Cardiac septum (tissue), 1 donor: ENCODE data around the gene AMZ2. TPM values are rescaled to one million over a fixed set of nuclear protein-coding genes. Genes with fewer than 3 reads are reported as not detected.
A peak's percentile ranks its signal among the peaks of the same experiment; 100 is the strongest.
"Not testable (repeated sequence)": the region's sequence is repeated elsewhere in the genome, so short reads cannot be mapped to it uniquely, and the experiment has no call there.

ENCODE experiments used
- DNase-seq: peaks from one replicate; pipeline ENCODE4 v3.0.0-alpha.2; 2020; ENCODE audit warnings: low spot score
- intact Hi-C: fragments of 100-400 bp; cut with DNase I; formaldehyde crosslinking; loops from one replicate; pipeline ENCODE4 v1.14.0; 2022
- long read RNA-seq: library from polyadenylated mRNA; unstranded; transcript quantifications from one replicate; pipeline ENCODE4 v2.0.0, GENCODE V29; 2021
- total RNA-seq: library from RNA; stranded (reverse); fragmentation: NEBNext Ultra II Directional; extraction: Animal tissue kit (Norgen Biotek cat#: 25700); gene quantifications from one replicate; pipeline ENCODE4 v1.2.1, GENCODE V29; 2021
- donor health status: DM: no; HTN: no; CAD: no.

Gene AMZ2, protein sequence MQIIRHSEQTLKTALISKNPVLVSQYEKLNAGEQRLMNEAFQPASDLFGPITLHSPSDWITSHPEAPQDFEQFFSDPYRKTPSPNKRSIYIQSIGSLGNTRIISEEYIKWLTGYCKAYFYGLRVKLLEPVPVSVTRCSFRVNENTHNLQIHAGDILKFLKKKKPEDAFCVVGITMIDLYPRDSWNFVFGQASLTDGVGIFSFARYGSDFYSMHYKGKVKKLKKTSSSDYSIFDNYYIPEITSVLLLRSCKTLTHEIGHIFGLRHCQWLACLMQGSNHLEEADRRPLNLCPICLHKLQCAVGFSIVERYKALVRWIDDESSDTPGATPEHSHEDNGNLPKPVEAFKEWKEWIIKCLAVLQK
- total RNA-seq = 97.4 TPM
- long read RNA-seq, transcript AMZ2-203 (8 exons, 1,378 nt) = minor isoform, 34 of 228 reads
- long read RNA-seq, transcript AMZ2-202 (7 exons, 2,402 nt) = major isoform, 148 of 228 reads
- long read RNA-seq, partial matches to known transcripts = 7 of 228 reads
- long read RNA-seq, other reads (novel, unspliced or antisense) = 36 of 228 reads

DNA sequence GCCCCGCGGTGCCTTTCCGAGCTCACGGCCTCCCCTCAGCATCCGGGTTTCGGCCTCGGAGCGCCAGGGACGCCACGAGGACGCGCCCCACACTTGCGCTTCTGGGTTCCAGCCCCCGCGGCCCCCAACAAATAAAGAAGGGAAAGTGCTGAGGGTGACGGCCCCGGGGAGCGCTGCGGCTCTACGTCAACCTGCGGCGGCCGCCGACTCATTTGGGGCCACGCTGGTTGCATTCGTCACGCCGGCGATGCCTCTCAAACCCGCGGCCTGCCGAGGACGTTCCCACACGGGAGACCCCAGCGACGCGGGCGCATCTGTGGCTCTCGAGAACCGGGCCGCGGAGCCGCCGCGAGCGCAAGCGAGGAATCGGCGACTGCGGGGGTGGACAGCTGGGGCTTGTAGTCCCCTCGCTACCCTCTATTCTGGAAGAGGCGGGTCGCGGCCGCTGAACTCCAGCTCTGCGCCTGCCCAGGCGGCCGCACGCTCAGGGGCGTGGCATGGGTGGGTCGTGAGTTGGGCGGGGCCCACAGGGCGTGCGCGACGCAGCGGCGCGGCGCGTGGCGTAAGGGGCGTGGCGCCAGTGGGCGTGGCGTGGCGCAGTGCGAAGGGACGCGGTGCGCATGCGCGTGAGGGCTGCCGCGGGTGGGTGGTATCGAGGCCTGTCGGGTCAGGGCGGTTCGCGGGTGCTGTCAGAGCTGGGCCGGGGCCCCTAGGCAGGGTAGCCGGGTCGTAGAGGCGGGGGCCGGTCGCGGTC lies at the start of gene AMZ2:
TSS of gene AMZ2 (plus strand) at position 599 of the 754 bp plus-strand sequence. CDS start 2,145 bp downstream, outside the sequence.
- intact Hi-C loops = loop anchor here (5.0 kb wide), 3 partner anchors 40 to 530 kb away; partner anchors contain the start of genes NOL11 and WIPI1
- peak; percentile 98 for DNase-seq

DNA sequence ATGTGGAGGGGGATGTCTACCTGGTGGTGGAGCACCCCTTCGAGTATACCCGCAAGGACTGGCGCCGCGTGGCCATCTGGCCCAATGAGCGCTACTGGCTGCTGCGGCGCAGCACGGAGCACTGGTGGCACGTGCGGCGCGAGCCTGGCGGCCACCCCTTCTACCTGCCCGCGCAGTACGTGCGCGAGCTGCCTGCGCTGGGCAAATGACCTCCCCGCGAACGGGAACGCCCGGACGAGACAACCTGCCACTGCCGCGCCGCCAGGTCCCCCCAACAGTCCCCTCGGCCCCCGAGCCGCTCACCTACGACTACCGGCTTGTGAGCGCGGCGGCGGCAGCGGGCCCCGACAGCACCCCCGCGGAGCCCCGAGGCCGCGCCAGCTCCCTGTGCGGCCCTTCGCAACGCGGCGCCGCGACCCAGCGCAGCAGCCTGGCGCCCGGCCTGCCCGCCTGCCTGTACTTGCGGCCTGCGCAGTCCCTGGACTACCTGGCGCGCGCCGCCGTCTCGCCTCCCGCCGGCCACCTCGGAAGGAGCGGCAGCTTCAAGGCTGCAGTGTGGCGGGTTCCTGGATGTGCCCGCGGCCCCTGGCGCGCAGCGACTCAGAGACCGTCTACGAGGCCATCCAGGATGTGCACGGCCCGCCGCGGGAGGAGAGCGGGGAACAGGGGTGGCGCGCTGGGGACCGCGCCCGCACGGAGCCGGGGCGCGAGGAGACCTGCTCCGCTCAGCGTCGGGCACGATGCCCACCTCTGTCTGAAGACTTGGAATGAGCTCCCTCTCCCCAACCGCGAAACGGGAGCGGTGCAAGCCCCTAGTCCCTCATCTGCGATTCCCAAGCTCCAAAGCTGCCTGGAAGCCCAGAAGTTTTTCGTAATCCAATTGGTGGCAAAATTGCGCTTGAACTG lies 48.7 kb upstream of the AMZ2 start:
- intact Hi-C loops = loop anchor here (10.0 kb wide), 1 partner anchor 134 kb away; no protein-coding TSS in a partner anchor
- DNase-seq = no peak

DNA sequence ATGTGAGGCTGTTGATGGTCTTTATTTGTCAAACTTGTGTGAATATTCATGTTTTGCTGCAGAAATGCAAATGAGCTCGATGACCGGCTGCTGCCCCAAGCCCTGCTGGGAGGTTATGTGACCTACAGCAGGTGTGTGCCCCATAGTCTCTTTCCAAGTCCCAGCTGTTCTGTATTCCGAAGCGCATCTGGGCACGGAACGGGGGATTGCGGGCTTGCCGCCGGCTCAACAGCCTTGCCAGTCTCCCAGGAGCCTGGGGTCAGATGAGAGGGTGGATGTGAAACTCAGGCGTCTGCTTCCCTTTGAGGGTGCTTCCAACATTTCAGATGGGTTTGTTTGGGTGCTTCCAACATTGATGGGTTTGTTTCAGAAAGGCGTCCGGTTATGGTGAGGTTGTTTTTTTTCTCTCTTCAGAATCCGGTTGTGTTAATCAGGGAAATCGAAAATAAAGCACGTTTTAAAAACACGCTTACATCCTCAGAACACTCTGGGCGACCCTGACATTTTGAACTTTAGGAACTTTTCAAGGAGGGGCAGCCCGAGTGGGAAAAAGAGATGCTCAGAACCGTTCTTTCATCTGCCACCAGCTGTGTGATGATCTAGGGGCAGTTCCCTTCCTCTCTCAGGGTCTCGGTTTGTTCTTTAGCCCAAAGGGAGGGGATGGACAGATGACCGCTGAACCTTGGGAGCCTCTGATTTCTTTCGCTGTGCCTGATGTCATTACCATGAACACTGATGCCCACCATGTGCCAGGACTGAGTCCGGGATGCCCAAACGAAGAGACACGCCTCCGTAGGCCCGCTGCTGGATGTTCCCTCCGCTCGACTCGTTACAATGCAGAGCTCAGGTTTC lies 47.8 kb upstream of the AMZ2 start:
- no peak for DNase-seq
- intact Hi-C loops = loop anchor here (5.0 to 10.0 kb wide), 2 partner anchors 135 to 262 kb away; no protein-coding TSS in a partner anchor

DNA sequence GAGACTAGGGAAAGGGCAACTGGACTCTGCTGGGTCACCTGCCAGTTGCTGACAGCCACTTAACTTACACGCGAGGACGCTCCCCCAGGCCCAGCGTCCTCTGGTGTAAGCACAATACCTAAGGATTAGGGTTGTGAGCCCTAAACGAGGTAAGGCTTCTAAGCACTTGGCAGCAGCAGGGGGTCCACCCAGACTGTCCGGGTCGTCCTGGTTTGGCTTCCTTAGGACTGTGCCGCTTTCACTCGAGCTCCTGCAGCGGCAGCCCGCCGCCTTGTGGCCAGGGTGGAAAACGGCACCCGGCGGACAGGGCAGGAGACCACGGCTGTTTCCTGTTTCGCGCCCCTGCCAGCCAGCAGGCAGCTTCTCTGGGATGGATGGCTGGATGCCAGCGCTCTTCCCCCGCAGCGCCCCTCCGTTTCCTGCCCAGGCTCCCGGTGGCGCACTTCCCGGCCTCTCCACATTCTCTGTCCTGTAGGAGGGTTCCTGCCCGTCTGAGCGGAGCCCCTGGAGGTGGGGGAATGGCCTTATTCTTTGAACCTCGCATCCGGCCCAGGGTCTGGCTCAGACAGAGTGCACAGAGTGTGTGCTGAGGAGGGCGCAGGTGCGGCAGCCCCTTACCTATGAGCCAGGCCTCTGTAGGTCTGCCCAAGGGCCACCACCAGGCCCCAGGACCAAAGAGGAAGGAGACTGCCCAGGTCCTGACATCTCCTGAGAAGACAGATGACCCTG lies 47.0 kb upstream of the AMZ2 start:
- DNase-seq = peak; percentile 92
- intact Hi-C loops = loop anchor here (5.0 kb wide), 1 partner anchor 261 kb away; no protein-coding TSS in a partner anchor

DNA sequence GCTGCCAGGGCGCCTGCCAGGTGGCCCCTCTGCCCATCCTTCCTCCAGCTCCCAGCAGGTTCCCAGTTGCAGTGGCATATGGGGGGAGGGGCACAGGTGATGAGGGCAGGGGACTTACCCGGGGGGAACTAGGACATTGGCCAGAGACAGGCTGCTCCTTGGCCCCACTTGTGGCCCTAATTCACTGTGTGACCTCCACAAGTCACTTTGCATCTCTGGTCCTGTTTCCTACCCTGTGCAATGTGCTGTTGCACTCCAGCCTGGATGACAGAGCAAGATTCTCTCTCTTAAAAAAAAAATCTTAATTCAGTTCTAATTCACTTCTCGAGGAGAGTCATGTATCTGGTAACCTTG lies 46.4 kb upstream of the AMZ2 start:
- DNase-seq = not testable (repeated sequence)
- intact Hi-C loops = loop anchor here (5.0 kb wide), 1 partner anchor 261 kb away; no protein-coding TSS in a partner anchor

DNA sequence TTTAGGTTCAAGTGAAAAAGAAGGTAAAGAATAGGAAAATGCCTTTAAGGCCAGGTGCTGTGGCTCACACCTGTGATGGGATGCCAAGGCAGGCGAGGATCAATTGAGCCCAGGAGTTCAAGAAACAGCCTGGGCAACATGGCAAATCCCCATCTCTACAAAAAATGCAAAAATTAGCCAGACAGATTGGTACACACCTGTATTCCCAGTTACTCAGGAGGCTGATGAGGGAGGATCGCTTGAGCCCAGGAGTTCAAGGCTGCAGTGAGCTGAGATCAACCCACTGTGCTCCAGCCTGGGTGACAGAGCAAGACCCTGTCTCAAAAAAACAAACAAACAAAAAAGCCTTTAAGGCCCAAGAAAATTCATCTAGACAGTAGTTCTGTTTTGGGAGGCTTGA lies 45.5 kb upstream of the AMZ2 start:
- not testable (repeated sequence) for DNase-seq
- intact Hi-C loops = loop anchor here (5.0 kb wide), 1 partner anchor 260 kb away; no protein-coding TSS in a partner anchor

DNA sequence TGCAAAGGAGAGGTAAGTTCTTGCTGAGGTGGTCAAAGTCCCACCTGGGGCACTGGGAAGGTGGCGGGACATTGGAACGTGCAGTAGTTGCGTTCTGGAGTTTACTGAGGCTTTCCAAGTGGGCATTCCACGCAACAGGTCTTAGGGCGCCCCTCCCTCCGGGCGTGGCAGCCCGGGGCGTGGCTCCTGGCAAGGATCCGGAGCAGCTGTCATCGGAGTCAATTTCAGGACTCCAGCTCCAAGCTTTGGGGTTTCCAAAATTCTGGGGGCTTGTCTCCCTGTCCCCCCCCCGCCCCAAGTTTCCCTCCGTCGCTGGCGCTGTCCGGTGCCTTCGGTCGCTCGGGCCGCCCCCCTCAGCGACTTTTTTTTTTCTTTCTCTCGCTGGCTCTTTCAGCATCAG lies 43.1 kb upstream of the AMZ2 start:
- DNase-seq = no peak
- intact Hi-C loops = loop anchor here (5.0 kb wide), 2 partner anchors 43 to 258 kb away; partner anchors contain the start of gene AMZ2

DNA sequence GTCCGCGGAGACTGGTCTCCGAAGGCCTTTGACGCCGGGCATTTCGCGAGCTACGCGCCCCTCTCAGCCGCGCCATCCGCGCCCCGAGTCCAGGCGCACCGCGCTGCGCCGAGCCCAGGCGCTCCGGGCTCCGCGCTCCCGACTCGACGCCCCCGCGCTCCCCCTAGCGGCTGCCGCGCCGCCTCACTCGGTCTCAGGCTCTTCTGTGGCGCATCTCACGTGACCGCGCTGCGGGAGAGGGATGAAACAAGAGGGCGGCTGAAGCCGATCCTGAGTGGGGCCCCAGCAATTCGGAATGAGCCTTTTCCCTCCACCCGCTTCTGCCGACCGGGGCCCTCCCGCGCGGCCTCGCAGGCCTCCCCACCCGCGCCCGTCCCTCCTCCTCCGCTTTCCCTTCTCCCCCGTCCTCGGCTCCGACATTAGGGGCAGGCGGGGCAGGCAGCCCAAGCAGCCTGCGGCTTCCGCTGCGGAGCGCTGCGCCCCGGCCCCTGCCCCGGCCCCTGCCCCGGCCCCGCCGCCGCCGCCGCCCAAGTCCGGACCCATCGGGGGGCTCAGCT lies 42.5 kb upstream of the AMZ2 start:
- DNase-seq = peak; percentile 98
- intact Hi-C loops = loop anchor here (5.0 kb wide), 1 partner anchor 42 kb away; the partner anchor contains the start of gene AMZ2

DNA sequence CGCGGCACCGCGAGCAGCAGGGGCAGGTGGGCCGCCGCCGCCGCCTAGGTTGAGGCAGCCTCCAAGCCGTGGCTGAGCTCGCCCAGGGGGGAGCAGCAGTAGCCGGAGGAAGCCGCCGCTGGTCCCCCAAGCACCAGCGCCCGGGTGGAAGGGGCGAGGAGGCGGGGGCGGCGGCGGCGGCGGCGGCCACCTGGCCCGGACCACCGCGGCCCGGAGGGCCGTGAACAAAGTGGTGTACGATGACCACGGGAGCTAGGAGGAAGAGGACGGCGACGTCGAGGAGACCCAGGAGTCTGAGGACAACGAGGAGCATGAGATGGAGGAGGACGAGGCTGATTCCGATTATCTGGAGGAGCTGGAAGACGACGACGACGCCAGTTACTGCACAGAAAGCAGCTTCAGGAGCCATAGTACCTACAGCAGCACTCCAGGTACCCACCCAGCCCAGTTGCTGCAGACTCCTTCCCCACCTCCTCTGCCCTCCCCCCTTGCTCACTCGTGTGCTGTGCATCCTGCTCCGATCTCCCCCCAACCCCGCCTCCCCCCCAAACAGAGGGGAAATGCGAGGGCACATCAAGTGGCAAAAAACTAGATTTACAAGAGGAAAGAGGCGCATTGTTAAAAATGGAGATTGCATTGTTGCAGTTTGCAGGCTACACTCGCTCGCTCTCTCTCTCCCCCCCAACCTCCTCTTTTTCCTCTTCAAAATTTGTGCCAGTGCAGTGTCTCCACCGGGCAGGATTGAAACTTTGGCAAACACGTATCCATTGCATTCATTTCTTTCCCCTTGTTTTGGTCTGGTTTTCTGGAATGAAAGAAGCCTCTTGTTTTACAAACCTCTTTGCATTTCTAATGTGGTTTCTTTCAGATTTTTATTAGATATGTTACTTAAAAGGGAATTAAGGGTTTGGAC lies 41.8 kb upstream of the AMZ2 start:
- no peak for DNase-seq
- intact Hi-C loops = loop anchor here (5.0 kb wide), 1 partner anchor 41 kb away; the partner anchor contains the start of gene AMZ2

DNA sequence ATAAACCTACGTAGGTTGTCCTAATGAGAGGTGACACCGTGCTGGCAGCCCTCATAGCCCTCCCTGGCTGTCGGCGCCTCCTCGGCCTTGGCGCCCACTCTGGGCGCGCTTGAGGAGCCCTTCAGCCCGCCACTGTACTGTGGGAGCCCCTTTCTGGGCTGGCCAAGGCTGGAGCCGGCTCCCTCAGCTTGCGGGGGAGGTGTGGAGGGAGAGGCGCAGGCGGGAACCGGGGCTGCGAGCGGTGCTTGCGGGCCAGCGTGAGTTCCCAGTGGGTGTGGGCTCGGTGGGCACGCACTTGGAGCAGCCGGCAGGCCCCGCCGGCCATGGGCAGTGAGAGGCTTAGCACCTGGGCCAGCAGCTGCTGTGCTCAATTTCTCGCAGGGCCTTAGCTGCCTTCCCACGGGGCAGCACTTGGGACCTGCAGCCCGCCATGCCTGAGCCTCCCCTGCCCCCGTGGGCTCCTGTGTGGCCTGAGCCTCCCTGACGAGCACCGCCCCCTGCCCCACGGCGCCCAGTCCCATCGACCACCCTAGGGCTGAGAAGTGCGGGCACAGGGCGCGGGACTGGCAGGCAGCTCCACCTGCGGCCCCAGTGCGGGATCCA lies 40.1 kb upstream of the AMZ2 start:
- no peak for DNase-seq
- intact Hi-C loops = loop anchor here (5.0 kb wide), 1 partner anchor 40 kb away; the partner anchor contains the start of gene AMZ2

DNA sequence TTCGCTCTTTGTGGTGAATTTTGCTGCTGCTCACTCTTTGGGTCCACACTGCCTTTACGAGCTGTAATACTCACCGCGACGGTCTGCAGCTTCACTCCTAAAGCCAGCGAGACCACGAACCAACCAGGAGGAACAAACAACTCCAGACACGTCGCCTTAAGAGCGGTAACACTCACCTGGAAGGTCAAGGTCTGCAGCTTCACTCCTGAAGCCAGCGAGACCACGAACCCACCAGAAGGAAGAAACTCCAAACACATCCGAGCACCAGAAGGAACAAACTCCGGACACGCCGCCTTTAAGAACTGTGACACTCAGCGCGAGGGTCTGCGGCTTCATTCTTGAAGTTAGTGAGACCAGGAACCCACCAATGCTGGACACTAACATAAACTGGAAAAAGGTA lies 39.2 kb upstream of the AMZ2 start:
- DNase-seq = not testable (repeated sequence)
- intact Hi-C loops = loop anchor here (5.0 kb wide), 1 partner anchor 39 kb away; the partner anchor contains the start of gene AMZ2

DNA sequence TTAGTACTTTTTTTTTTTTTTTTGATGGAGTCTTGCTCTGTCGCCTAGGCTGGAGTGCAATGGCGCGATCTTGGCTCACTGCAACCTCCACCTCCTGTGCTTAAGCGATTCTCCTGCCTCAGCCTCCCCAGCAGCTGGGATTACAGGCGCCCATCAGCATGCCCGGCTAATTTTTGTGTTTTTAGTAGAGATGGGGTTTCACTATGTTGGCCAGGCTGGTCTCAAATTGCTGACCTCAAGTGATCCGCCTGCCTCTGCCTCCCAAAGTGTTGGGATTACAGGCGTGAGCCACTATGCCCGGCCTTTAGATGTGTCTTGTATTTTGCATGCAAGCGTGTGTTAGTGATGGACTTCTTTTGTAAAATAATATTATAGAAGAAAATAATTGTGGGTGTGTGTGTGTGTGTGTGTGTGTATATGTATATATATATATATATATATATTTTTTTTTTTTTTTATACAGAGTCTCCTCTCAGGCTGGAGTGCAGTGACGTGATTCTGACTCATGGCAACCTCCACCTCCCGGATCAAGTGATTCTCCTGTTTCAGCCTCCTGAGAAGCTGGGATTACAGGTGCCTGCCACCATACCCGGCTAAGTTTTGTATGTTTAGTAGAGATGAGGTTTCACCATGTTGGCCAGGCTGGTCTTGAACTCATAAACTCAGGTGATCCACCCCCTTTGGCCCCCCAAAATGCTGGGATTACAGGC lies 38.5 kb upstream of the AMZ2 start:
- not testable (repeated sequence) for DNase-seq
- intact Hi-C loops = loop anchor here (5.0 kb wide), 1 partner anchor 38 kb away; the partner anchor contains the start of gene AMZ2

DNA sequence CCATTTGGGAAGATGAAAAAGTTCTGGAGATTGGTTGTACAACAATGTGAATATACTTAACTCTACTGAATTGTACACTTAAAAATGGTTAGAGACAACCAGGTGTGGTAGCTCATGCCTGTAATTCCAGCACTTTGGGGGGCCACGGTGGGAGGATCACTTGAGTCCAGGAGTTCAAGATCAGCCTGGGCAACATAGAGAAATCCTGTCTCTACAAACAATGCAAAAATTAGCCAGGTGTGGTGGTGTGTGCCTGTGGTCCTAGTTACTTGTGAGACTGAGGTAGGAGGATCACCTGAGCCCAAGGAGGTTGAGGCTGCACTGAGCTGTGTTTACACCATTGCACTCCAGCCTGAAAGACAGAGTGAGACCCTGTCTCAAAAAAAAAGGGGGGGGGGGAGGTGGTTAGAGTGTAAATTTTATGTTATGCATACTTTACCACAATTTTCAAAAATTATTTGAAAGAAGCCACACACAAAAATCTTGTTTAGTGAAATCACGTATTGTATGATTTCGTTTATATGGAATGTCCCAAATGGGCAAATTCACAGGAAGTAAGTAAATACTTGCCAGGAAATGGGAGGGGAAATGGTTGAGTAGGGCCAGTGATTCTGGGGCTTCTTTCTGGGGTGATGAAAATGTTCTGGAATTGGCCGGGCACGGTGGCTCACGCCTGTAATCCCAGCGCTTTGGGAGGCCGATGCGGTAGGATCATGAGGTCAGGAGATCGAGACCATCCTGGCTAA lies 37.1 kb upstream of the AMZ2 start:
- DNase-seq = no peak
- intact Hi-C loops = no loop called here
